Measurements from ENCODE around the gene RNF121.

GRCh38 chr11:72003776-72004171 is 74.9 kb downstream of the RNF121 start:
- TF ChIP-seq, protein P1, sequence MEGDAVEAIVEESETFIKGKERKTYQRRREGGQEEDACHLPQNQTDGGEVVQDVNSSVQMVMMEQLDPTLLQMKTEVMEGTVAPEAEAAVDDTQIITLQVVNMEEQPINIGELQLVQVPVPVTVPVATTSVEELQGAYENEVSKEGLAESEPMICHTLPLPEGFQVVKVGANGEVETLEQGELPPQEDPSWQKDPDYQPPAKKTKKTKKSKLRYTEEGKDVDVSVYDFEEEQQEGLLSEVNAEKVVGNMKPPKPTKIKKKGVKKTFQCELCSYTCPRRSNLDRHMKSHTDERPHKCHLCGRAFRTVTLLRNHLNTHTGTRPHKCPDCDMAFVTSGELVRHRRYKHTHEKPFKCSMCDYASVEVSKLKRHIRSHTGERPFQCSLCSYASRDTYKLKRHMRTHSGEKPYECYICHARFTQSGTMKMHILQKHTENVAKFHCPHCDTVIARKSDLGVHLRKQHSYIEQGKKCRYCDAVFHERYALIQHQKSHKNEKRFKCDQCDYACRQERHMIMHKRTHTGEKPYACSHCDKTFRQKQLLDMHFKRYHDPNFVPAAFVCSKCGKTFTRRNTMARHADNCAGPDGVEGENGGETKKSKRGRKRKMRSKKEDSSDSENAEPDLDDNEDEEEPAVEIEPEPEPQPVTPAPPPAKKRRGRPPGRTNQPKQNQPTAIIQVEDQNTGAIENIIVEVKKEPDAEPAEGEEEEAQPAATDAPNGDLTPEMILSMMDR (conservative IDR thresholded peaks at IDR 0.05; ENCODE audit: low read length): no peak
- no peak for TF ChIP-seq EZH2phosphoT487 (IDR thresholded peaks at IDR 0.05; ENCODE audit: borderline replicate concordance)
